ENCODE data around the gene FEM1B. TPM values are rescaled to one million over a fixed set of nuclear protein-coding genes. Genes with fewer than 3 reads are reported as not detected.
A peak's percentile ranks its signal among the peaks of the same experiment; 100 is the strongest.

Gene FEM1B
- total RNA-seq, 2 donors from 2014 or later, result 46.0 to 50.0 TPM

- H3K9me3 ChIP-seq, result no peaks in the 10 kb centered on the region
- no peaks in the 10 kb centered on the region for H3K36me3 ChIP-seq
- intact Hi-C loops (cut with DNase I), result no loop called here
- 90% methylated on average over 1 of the region's 1 CpG for WGBS
- no peak for TF ChIP-seq CTCF (IDR thresholded peaks at IDR 0.05)
- no peak for TF ChIP-seq POLR2A (IDR thresholded peaks at IDR 0.05)
- no peak for TF ChIP-seq POLR2AphosphoS5 (IDR thresholded peaks at IDR 0.05)
- no peaks in the 10 kb centered on the region for H3K27me3 ChIP-seq (replicated peaks; ENCODE audit: insufficient read depth)
- no peak overlapping the region for H3K27ac ChIP-seq
- H3K4me1 ChIP-seq (replicated peaks), result peaks cover 10% of the 10 kb centered on the region
- no peak overlapping the region for H3K4me3 ChIP-seq
- DNase-seq (ENCODE audit: low spot score), result peak; percentile 35
Observed at GRCh38 chr15:68335251-68335650, 57.7 kb downstream of the FEM1B start.

- WGBS, result 56% methylated on average over 14 of the region's 14 CpGs
- no peaks in the 10 kb centered on the region for H3K36me3 ChIP-seq
- DNase-seq (ENCODE audit: low spot score), result no peak
Observed at GRCh38 chr15:68335655-68336054, 58.1 kb downstream of the FEM1B start.

GRCh38 chr15:68336516-68336915, 59.0 kb downstream of the FEM1B start:
- no peak for TF ChIP-seq CTCF (IDR thresholded peaks at IDR 0.05)
- no peak for TF ChIP-seq POLR2A (IDR thresholded peaks at IDR 0.05)
- TF ChIP-seq POLR2AphosphoS5 (IDR thresholded peaks at IDR 0.05), result no peak
- no peaks in the 10 kb centered on the region for H3K9me3 ChIP-seq
- 93% methylated on average over 7 of the region's 7 CpGs for WGBS
- H3K36me3 ChIP-seq, result no peaks in the 10 kb centered on the region
- H3K4me3 ChIP-seq, result no peak overlapping the region
- intact Hi-C loops (cut with DNase I), result no loop called here
- no peak overlapping the region for H3K27ac ChIP-seq
- DNase-seq (ENCODE audit: low spot score), result no peak
- peaks cover 18% of the 10 kb centered on the region for H3K4me1 ChIP-seq (replicated peaks)
- H3K27me3 ChIP-seq (replicated peaks; ENCODE audit: insufficient read depth), result no peaks in the 10 kb centered on the region

More at GRCh38 chr15:68335655-68336054, 58.1 kb downstream of the FEM1B start:
- H3K27me3 ChIP-seq (replicated peaks; ENCODE audit: insufficient read depth), result no peaks in the 10 kb centered on the region
- peaks cover 11% of the 10 kb centered on the region for H3K4me1 ChIP-seq (replicated peaks)
- no peak overlapping the region for H3K27ac ChIP-seq
- TF ChIP-seq POLR2A (IDR thresholded peaks at IDR 0.05) (no peak), POLR2AphosphoS5 (IDR thresholded peaks at IDR 0.05) (no peak), CTCF (IDR thresholded peaks at IDR 0.05) (no peak)
- H3K9me3 ChIP-seq, result no peaks in the 10 kb centered on the region
- intact Hi-C loops (cut with DNase I), result no loop called here
- no peak overlapping the region for H3K4me3 ChIP-seq

- Histone ChIP-seq H3K27me3 (replicated peaks; ENCODE audit: insufficient read depth) (no peaks in the 10 kb centered on the region), H3K27ac (peak overlapping the region in 1 of 2 donors; percentile 25), H3K36me3 (no peaks in the 10 kb centered on the region), H3K4me1 (replicated peaks) (peaks cover 29% of the 10 kb centered on the region), H3K9me3 (no peaks in the 10 kb centered on the region), H3K4me3 (no peak overlapping the region)
- WGBS, result 31% methylated on average over 6 of the region's 6 CpGs
- TF ChIP-seq POLR2AphosphoS5 (IDR thresholded peaks at IDR 0.05) (no peak), CTCF (IDR thresholded peaks at IDR 0.05) (no peak), POLR2A (IDR thresholded peaks at IDR 0.05) (no peak)
- no peak for DNase-seq (ENCODE audit: low spot score)
- intact Hi-C loops (cut with DNase I), result no loop called here
Observed at GRCh38 chr15:68337826-68338225, 60.3 kb downstream of the FEM1B start.

- no peaks in the 10 kb centered on the region for H3K9me3 ChIP-seq
- H3K4me3 ChIP-seq, result no peak overlapping the region
- 90% methylated on average over 10 of the region's 10 CpGs for WGBS
- intact Hi-C loops (cut with DNase I), result no loop called here
- H3K27ac ChIP-seq, result peak overlapping the region; percentile 72 to 81
- TF ChIP-seq POLR2A (IDR thresholded peaks at IDR 0.05) (no peak), POLR2AphosphoS5 (IDR thresholded peaks at IDR 0.05) (no peak), CTCF (IDR thresholded peaks at IDR 0.05) (no peak)
- no peaks in the 10 kb centered on the region for H3K27me3 ChIP-seq (replicated peaks; ENCODE audit: insufficient read depth)
- DNase-seq (ENCODE audit: low spot score), result no peak
- H3K4me1 ChIP-seq (replicated peaks), result peaks cover 32% of the 10 kb centered on the region
- H3K36me3 ChIP-seq, result no peaks in the 10 kb centered on the region
Observed at GRCh38 chr15:68339481-68339880, 61.9 kb downstream of the FEM1B start.

Data from prostate gland (tissue), 2 donors.